Type B pancreatic cell (in vitro differentiated cells): ENCODE measurements around the gene PIGZ. TPM values are rescaled to one million over a fixed set of nuclear protein-coding genes. Genes with fewer than 3 reads are reported as not detected.
"Not testable (repeated sequence)": the region's sequence is repeated elsewhere in the genome, so short reads cannot be mapped to it uniquely, and the experiment has no call there.

Source experiments
- DNase-seq: peaks from one replicate; pipeline ENCODE4 v3.0.0; 2021; ENCODE audit warnings: mixed read lengths; ENCODE audit not compliant: unreplicated experiment; ENCODE audit errors: extremely low spot score
- H3K27ac Mint-ChIP-seq: 2 replicates; pipeline ENCODE4 v1.8.0; 2021; ENCODE audit warnings: mild to moderate bottlenecking, mixed read lengths
- H3K27me3 Mint-ChIP-seq: 2 replicates; pipeline ENCODE4 v1.8.0; 2021; ENCODE audit warnings: mixed read lengths
- H3K36me3 Mint-ChIP-seq: 2 replicates; pipeline ENCODE4 v1.8.0; 2021; ENCODE audit warnings: mixed read lengths
- H3K4me1 Mint-ChIP-seq: one replicate; pipeline ENCODE4 v1.8.0; 2021; ENCODE audit warnings: mixed read lengths; ENCODE audit not compliant: unreplicated experiment
- H3K4me3 Mint-ChIP-seq: 2 replicates; pipeline ENCODE4 v1.8.0; 2021; ENCODE audit warnings: mild to moderate bottlenecking, mixed read lengths
- H3K9me3 Mint-ChIP-seq: 2 replicates; pipeline ENCODE4 v1.8.0; 2021; ENCODE audit warnings: mixed read lengths
- CTCF ChIP-seq: fragments of 200-600 bp; sonication (generic); conservative IDR thresholded peaks from 2 replicates; pipeline ENCODE4 v1.5.0; 2021; ENCODE audit warnings: antibody characterized with exemption, mild to moderate bottlenecking
- total RNA-seq: library from RNA; stranded (reverse); gene quantifications from 2 replicates; pipeline ENCODE4 v1.2.1, GENCODE V29; 2021; ENCODE audit warnings: low replicate concordance

PIGZ gene
- total RNA-seq, 1 donor from 2014 or later, result 2.0 TPM

GRCh38 chr3:196949285-196949619, 19.4 kb downstream of the PIGZ start:
- no peak for TF ChIP-seq CTCF
- H3K9me3 Mint-ChIP-seq, result no peaks in the 10 kb centered on the region
- no peak overlapping the region for H3K27ac Mint-ChIP-seq
- H3K4me3 Mint-ChIP-seq, result no peak overlapping the region
- H3K36me3 Mint-ChIP-seq, result peaks cover 4% of the 10 kb centered on the region
- peaks cover 20% of the 10 kb centered on the region for H3K27me3 Mint-ChIP-seq
- H3K4me1 Mint-ChIP-seq, result peaks cover 7% of the 10 kb centered on the region
- DNase-seq, result no peak

GRCh38 chr3:196948442-196949284, 20.0 kb downstream of the PIGZ start:
- H3K9me3 Mint-ChIP-seq, result no peaks in the 10 kb centered on the region
- peaks cover 12% of the 10 kb centered on the region for H3K4me1 Mint-ChIP-seq
- no peak for DNase-seq
- peaks cover 18% of the 10 kb centered on the region for H3K27me3 Mint-ChIP-seq
- no peak overlapping the region for H3K27ac Mint-ChIP-seq
- H3K4me3 Mint-ChIP-seq, result no peak overlapping the region
- peaks cover 4% of the 10 kb centered on the region for H3K36me3 Mint-ChIP-seq
- TF ChIP-seq CTCF, result no peak

- H3K27me3 Mint-ChIP-seq, result peaks cover 11% of the 10 kb centered on the region
- H3K4me3 Mint-ChIP-seq, result no peak overlapping the region
- DNase-seq, result no peak
- no peaks in the 10 kb centered on the region for H3K9me3 Mint-ChIP-seq
- H3K27ac Mint-ChIP-seq, result no peak overlapping the region
- no peak for TF ChIP-seq CTCF
- peaks cover 4% of the 10 kb centered on the region for H3K36me3 Mint-ChIP-seq
- peaks cover 19% of the 10 kb centered on the region for H3K4me1 Mint-ChIP-seq
Observed at GRCh38 chr3:196947860-196948441, 20.7 kb downstream of the PIGZ start.

GRCh38 chr3:196947136-196947859, 21.3 kb downstream of the PIGZ start:
- TF ChIP-seq CTCF, result no peak
- Mint-ChIP-seq H3K27me3 (peaks cover 6% of the 10 kb centered on the region), H3K9me3 (no peaks in the 10 kb centered on the region), H3K36me3 (peaks cover 4% of the 10 kb centered on the region), H3K4me3 (no peak overlapping the region), H3K27ac (no peak overlapping the region), H3K4me1 (peaks cover 21% of the 10 kb centered on the region)
- no peak for DNase-seq

- not testable (repeated sequence) for H3K9me3 Mint-ChIP-seq, H3K27me3 Mint-ChIP-seq, DNase-seq
- Mint-ChIP-seq H3K4me1 (peaks cover 31% of the 10 kb centered on the region), H3K27ac (peak overlapping the region; percentile 69), H3K36me3 (peaks cover 11% of the 10 kb centered on the region), H3K4me3 (peak overlapping the region; percentile 99)
Observed at GRCh38 chr3:196944037-196944790, 24.4 kb downstream of the PIGZ start.
